Astrocyte of the spinal cord (primary cell): Measurements from ENCODE around the gene RFLNA.

Source experiments
- DNase-seq: peaks from one replicate; pipeline ENCODE4 v3.0.0; 2011; ENCODE audit warnings: low read depth, low spot score
- H3K4me3 ChIP-seq: 2 replicates; pipeline ENCODE4 v1.5.1; 2011; ENCODE audit warnings: low read depth, mild to moderate bottlenecking, low read length, moderate library complexity
- CTCF ChIP-seq: IDR thresholded peaks from 2 replicates; pipeline ENCODE4 v1.5.1; 2012; ENCODE audit warnings: low read depth, mild to moderate bottlenecking, low read length, inconsistent platforms
- in situ Hi-C: cut with HindIII; loops from 2 replicates; pipeline ENCODE4 v1.10.0; 2017; ENCODE audit warnings: low sequenced_read_pairs

Gene RFLNA

DNA sequence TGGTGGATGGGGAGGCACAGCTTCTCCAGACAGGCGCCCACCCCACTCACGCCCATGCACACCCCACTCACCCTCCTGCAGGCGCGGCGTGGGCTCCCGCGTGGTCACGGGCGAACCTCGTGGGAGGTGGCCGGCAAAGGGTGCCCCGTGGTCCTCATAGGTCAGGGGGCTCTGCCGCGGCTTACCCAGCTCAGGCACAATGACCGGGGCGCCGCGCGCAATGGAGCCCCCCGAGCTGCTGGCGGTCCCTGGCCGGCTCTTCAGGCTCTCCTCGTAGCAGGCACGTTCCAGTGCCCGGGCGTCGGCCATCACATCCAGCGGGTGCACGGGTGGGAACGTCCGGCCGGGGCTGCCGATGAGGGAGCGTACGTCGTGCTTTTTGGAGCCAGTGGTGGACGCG lies 49.6 kb downstream of the RFLNA start:
- no peak overlapping the region for H3K4me3 ChIP-seq
- no peak for TF ChIP-seq CTCF
- no peak for DNase-seq
- in situ Hi-C loops: no loop called here

DNA sequence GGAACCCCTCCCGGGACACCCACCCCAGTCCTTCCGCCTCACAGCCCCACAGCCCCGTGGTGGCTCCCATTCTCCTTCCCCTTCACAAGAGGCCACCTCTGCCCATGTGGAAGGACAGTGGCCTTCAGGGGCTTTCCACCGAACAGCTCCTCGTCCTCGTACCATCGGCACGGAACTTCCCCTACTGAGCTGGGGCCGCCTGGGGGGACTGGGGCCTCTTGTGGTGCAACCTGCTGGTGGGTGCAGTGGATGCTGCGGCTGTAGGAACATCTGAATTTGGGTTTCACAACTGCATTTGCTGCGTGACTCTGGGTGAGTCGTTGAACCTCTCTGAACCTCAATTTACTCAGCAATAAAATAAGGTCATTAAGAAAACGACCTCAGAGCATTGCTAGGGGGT lies 50.9 kb downstream of the RFLNA start:
- no peak overlapping the region for H3K4me3 ChIP-seq
- in situ Hi-C loops: no loop called here
- no peak for TF ChIP-seq CTCF
- DNase-seq: no peak

DNA sequence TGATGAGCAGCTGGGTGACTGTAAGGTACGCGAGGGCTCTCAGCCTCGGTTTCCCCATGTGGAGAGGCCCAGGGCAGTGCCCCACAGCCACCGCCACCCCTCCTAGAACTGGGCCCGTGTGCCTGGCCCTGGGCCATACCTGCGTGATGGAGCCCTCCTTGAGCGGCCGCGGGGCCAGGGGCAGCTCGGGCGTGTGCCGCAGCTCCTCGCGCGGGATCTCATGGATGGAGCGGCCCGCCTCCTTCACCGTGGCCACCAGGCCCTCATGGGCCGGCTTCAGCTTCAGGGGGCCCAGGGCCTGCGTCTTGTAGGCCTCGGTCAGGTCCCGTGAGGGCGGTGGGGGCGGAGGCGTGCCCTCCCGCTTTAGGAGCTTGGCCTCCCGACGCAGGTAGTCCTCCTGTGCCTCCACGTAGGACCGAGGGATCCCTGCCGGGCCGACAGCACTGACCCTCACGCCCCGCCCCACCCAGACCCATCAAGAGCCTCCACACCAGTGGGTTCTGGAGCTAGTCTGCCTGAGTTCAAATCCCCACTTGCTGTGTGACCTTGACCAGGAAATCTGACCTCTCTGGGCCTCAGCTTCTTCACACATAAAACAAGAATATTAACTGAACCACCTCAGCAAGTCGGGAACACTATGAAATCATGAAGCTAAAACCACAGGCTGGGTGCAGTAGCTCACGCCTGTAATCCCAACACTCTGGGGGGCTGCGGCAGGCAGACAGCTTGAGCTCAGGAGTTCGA lies 51.7 kb downstream of the RFLNA start:
- H3K4me3 ChIP-seq: no peak overlapping the region
- no peak for TF ChIP-seq CTCF
- in situ Hi-C loops: no loop called here
- DNase-seq: no peak

DNA sequence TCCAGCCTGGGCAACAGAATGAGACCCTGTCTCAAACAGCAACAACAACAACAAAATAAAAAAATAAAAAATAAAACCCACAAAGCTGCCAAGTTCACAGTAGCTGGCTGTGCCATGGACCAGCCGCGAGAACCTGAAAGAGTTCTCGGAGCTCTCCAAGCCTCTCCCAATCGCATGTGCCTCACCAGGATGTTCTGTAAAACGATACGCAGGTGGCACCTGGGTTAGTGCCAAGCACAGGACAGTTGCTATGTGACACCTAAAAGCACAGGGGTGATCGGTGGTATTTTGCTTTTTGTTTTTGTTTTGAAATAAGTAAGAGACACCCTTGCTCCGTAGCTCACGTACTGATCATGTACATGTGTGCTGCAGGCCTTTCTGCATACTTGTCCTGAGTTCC lies 52.4 kb downstream of the RFLNA start:
- DNase-seq: no peak
- no peak for TF ChIP-seq CTCF
- no peak overlapping the region for H3K4me3 ChIP-seq
- in situ Hi-C loops: no loop called here

GRCh38 chr12:124347805-124348658 lies 53.1 kb downstream of the RFLNA start:
- peak; percentile 52 for TF ChIP-seq CTCF
- no peak for DNase-seq
- in situ Hi-C loops: no loop called here
- H3K4me3 ChIP-seq: no peak overlapping the region

GRCh38 chr12:124348659-124349380 lies 53.9 kb downstream of the RFLNA start:
- H3K4me3 ChIP-seq: no peak overlapping the region
- TF ChIP-seq CTCF: no peak
- in situ Hi-C loops: no loop called here
- no peak for DNase-seq
